Stimulated activated CD4-positive, alpha-beta T cell treated with anti-CD3 and anti-CD28 coated beads, Interleukin-15, amount 100 ng/mL, for 24 hours (primary cell): ENCODE measurements around the gene PRR9.
A peak's percentile ranks its signal among the peaks of the same experiment; 100 is the strongest.
"Not testable (repeated sequence)": the region's sequence is repeated elsewhere in the genome, so short reads cannot be mapped to it uniquely, and the experiment has no call there.

Source experiments
- DNase-seq: peaks from one replicate; pipeline ENCODE4 v3.0.0-alpha.2; 2020

Gene PRR9

GRCh38 chr1:153217212-153217611 is at the start of gene PRR9:
TSS of gene PRR9 (plus strand) at chr1:153217584. CDS start at chr1:153218145, 561 bp downstream.
- no peak for DNase-seq

- DNase-seq = no peak
Observed at GRCh38 chr1:153168686-153169085, 48.7 kb upstream of the PRR9 start.

GRCh38 chr1:153174624-153175023 is 42.8 kb upstream of the PRR9 start:
- DNase-seq = no peak

GRCh38 chr1:153178922-153179321 is 38.5 kb upstream of the PRR9 start:
- DNase-seq = no peak

- DNase-seq = no peak
Observed at GRCh38 chr1:153180556-153180955, 36.8 kb upstream of the PRR9 start.

- DNase-seq = not testable (repeated sequence)
Observed at GRCh38 chr1:153188301-153188700, 29.1 kb upstream of the PRR9 start.

- no peak for DNase-seq
Observed at GRCh38 chr1:153190373-153190772, 27.0 kb upstream of the PRR9 start.

GRCh38 chr1:153192697-153193096 is 24.7 kb upstream of the PRR9 start:
- DNase-seq = no peak

- no peak for DNase-seq
Observed at GRCh38 chr1:153194331-153195050, 22.9 kb upstream of the PRR9 start.

GRCh38 chr1:153195216-153195615 is 22.2 kb upstream of the PRR9 start:
- no peak for DNase-seq

GRCh38 chr1:153202006-153202405 is 15.4 kb upstream of the PRR9 start:
- no peak for DNase-seq

- no peak for DNase-seq
Observed at GRCh38 chr1:153203130-153203529, 14.3 kb upstream of the PRR9 start, which contains the start of gene LELP1. TSS of gene LELP1 (plus strand) at chr1:153203430. CDS start at chr1:153204708, 1,278 bp downstream.

- DNase-seq = no peak
Observed at GRCh38 chr1:153206631-153207030, 10.8 kb upstream of the PRR9 start.

GRCh38 chr1:153210206-153210605 is 7.2 kb upstream of the PRR9 start:
- no peak for DNase-seq

- DNase-seq = no peak
Observed at GRCh38 chr1:153212201-153212600, 5.2 kb upstream of the PRR9 start.

GRCh38 chr1:153213519-153213918 is 3.9 kb upstream of the PRR9 start:
- no peak for DNase-seq

GRCh38 chr1:153217744-153218416 is 496 bp downstream of the PRR9 start:
- DNase-seq = no peak

- no peak for DNase-seq
Observed at GRCh38 chr1:153220606-153221303, 3.4 kb downstream of the PRR9 start.

GRCh38 chr1:153223040-153223891 is 5.9 kb downstream of the PRR9 start:
- DNase-seq = peak; percentile 70

- no peak for DNase-seq
Observed at GRCh38 chr1:153227810-153228209, 10.4 kb downstream of the PRR9 start.

- no peak for DNase-seq
Observed at GRCh38 chr1:153228491-153228890, 11.1 kb downstream of the PRR9 start.

- DNase-seq = peak; percentile 41
Observed at GRCh38 chr1:153229076-153229829, 11.9 kb downstream of the PRR9 start.
